Spleen (tissue), 7 donors: ENCODE measurements around the gene COL25A1.

Experiments used
- POLR2A ChIP-seq, 3 donors: fragments of 450-650 bp; IDR thresholded peaks; one replicate each; pipeline ENCODE4 v1.5.1; 2017; ENCODE audit warnings: antibody characterized with exemption in 3 of 3, mild to moderate bottlenecking in 1 of 3
- POLR2AphosphoS5 ChIP-seq, 3 donors: sonication (generic); formaldehyde crosslinking; IDR thresholded peaks; one replicate each; pipeline ENCODE4 v1.5.1; 2017; ENCODE audit warnings: antibody characterized with exemption in 3 of 3
- TF ChIP-seq, protein P1 (sequence below), 11 experiments: fragments of 200-600 bp in 7 of 11; fragments of 450-650 bp in 4 of 11; sonication (generic) in 4 of 11; IDR thresholded peaks in 8 of 11; conservative IDR thresholded peaks in 3 of 11; 1 replicate in 7 of 11; 2 replicates in 4 of 11; pipeline versions ENCODE4 v1.4.0 to v1.8.0; 2016 to 2021; ENCODE audit warnings: antibody characterized with exemption in 11 of 11, inconsistent platforms in 4 of 11, mild to moderate bottlenecking in 1 of 11
- donor health status: DM: no; HTN: no; CAD: no; lungs with moderate emphysema.
- donor health status: DM: no; HTN: no; CAD: no.
- donor health status: DM: no; HTN: no; CAD: no.

DNA sequence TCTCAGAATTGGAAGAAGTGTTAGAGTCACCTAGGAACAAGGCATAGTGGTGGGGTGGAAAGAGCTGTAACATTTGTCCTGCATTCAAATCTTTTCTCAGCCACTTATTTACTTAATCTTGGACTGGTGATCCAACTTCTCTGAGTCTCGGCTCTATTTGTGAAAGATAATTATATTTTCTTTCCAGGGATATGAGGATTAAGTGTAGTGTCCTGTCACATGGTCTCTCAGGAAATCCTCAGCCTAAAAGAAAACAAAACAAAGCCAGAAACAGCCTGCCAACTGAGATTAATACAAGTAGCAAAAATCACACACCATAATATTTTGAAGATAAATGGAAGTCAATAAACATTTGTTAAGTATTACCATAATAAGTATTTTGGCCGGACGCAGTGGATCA is 506.3 kb downstream of the COL25A1 start:
- no peak for TF ChIP-seq POLR2AphosphoS5 (IDR thresholded peaks at IDR 0.05)
- TF ChIP-seq, protein P1, sequence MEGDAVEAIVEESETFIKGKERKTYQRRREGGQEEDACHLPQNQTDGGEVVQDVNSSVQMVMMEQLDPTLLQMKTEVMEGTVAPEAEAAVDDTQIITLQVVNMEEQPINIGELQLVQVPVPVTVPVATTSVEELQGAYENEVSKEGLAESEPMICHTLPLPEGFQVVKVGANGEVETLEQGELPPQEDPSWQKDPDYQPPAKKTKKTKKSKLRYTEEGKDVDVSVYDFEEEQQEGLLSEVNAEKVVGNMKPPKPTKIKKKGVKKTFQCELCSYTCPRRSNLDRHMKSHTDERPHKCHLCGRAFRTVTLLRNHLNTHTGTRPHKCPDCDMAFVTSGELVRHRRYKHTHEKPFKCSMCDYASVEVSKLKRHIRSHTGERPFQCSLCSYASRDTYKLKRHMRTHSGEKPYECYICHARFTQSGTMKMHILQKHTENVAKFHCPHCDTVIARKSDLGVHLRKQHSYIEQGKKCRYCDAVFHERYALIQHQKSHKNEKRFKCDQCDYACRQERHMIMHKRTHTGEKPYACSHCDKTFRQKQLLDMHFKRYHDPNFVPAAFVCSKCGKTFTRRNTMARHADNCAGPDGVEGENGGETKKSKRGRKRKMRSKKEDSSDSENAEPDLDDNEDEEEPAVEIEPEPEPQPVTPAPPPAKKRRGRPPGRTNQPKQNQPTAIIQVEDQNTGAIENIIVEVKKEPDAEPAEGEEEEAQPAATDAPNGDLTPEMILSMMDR (IDR thresholded peaks at IDR 0.05 in 8 of 11, conservative IDR thresholded peaks at IDR 0.05 in 3 of 11), result no peak
- TF ChIP-seq POLR2A (IDR thresholded peaks at IDR 0.05), result no peak
